K562 (cell line): Measurements from ENCODE around the gene SLC5A7. TPM values are rescaled to one million over a fixed set of nuclear protein-coding genes. Genes with fewer than 3 reads are reported as not detected.

Experiments
- ATAC-seq: fragments of 200-7000 bp; cut with Tn5 transposase; 3 replicates; pipeline ENCODE4 v1.9.1; 2020; ENCODE audit warnings: moderate library complexity
- BruUV-seq: library from RNA; stranded (reverse); fragments of 400-500 nt; replicated peaks from 2 replicates; lab custom pipeline; 2021; lab: Mats Ljungman, UMichigan
- CTCF ChIA-PET: fragments of 300-600 bp; formaldehyde crosslinking; extraction: SDS; loops from one replicate; lab custom pipeline; 2021; ENCODE audit warnings: low intra/inter-chr PET ratio; lab: Yijun Ruan, JAX
- POLR2A ChIA-PET: fragments of 300-600, 350-650 bp; sonication (Branson Sonifier 250); formaldehyde crosslinking; extraction: SDS; loops from one replicate; lab custom pipeline; 2021; ENCODE audit warnings: antibody characterized with exemption, inconsistent platforms; lab: Yijun Ruan, JAX
- DNase-seq, 4 experiments: peaks; one replicate each; pipeline versions ENCODE4 v3.0.0 to v3.0.0-alpha.2; 2011 to 2018; ENCODE audit warnings: low spot score in 3 of 4, mixed read lengths in 3 of 4; ENCODE audit errors: extremely low read depth in 1 of 4
- FAIRE-seq: peaks from 2 replicates; lab custom pipeline; 2011; peaks lifted over from hg19 to GRCh38; lab: Jason Lieb, UNC
- H2AFZ ChIP-seq: 2 replicates; pipeline ENCODE4 v1.6.0; 2011; ENCODE audit warnings: low read depth, low read length, control low read depth, inconsistent platforms
- H3K27ac ChIP-seq: fragments of 200-600 bp; 3 replicates; pipeline ENCODE4 v1.8.0; 2011; ENCODE audit warnings: low read depth, mild to moderate bottlenecking, control low read depth, inconsistent platforms, low read length, moderate library complexity, mixed read lengths; ENCODE audit errors: extremely low read depth
- H3K27me3 ChIP-seq, 2 experiments: fragments of 300-600 bp in 1 of 2; 2 replicates in 1 of 2; 3 replicates in 1 of 2; pipeline versions ENCODE4 v1.6.0 to v1.8.0; 2011; ENCODE audit warnings: inconsistent platforms in 2 of 2, low read length in 2 of 2, mild to moderate bottlenecking in 1 of 2, mixed read lengths in 1 of 2, moderate library complexity in 1 of 2; ENCODE audit not compliant: control insufficient read depth in 2 of 2, insufficient read depth in 2 of 2
- H3K36me3 ChIP-seq: fragments of 300-600 bp; 3 replicates; pipeline ENCODE4 v1.8.0; 2011; ENCODE audit warnings: mild to moderate bottlenecking, low read length, inconsistent platforms; ENCODE audit not compliant: control insufficient read depth, insufficient read depth
- H3K4me1 ChIP-seq, 2 experiments: fragments of 200-600 bp in 1 of 2; replicated peaks in 1 of 2; 2 replicates in 1 of 2; 3 replicates in 1 of 2; pipeline versions ENCODE4 v1.5.1 to v1.8.0; 2011; ENCODE audit warnings: inconsistent platforms in 2 of 2, low read length in 2 of 2, mild to moderate bottlenecking in 1 of 2, mixed read lengths in 1 of 2, moderate library complexity in 1 of 2; ENCODE audit not compliant: control insufficient read depth in 2 of 2, insufficient read depth in 2 of 2
- H3K4me2 ChIP-seq: 2 replicates; pipeline ENCODE4 v1.6.1; 2011; ENCODE audit warnings: low read length, control low read depth, inconsistent platforms, mixed read lengths; ENCODE audit not compliant: insufficient read depth
- H3K4me3 ChIP-seq: fragments of 200-600 bp; sonication (generic), shearing (Covaris generic); 2 replicates; pipeline ENCODE4 v1.5.1; 2016; ENCODE audit warnings: control low read depth, inconsistent platforms
- H3K79me2 ChIP-seq: fragments of 200-600 bp; 3 replicates; pipeline ENCODE4 v1.8.0; 2011; ENCODE audit warnings: low read length, inconsistent platforms; ENCODE audit not compliant: control insufficient read depth, insufficient read depth
- H3K9ac ChIP-seq, 2 experiments: 2 replicates each; pipeline versions ENCODE4 v1.6.0 to v1.6.1; 2011; ENCODE audit warnings: low read depth in 2 of 2, low read length in 2 of 2, control low read depth in 1 of 2, inconsistent platforms in 1 of 2, mild to moderate bottlenecking in 1 of 2, mixed read lengths in 1 of 2; ENCODE audit not compliant: insufficient read depth in 1 of 2
- H3K9me1 ChIP-seq: one replicate; pipeline ENCODE4 v1.6.0; 2011; ENCODE audit warnings: inconsistent platforms, mild to moderate bottlenecking, low read length, moderate library complexity; ENCODE audit not compliant: control insufficient read depth, insufficient read depth
- H3K9me3 ChIP-seq: replicated peaks from 2 replicates; pipeline ENCODE4 v1.5.1; 2011; ENCODE audit warnings: low read depth, low read length, inconsistent platforms; ENCODE audit not compliant: control insufficient read depth, insufficient read depth
- H4K20me1 ChIP-seq: replicated peaks from 2 replicates; pipeline ENCODE4 v1.6.1; 2011; ENCODE audit warnings: low read length, inconsistent platforms, mixed read lengths; ENCODE audit not compliant: control insufficient read depth, insufficient read depth
- ARID3B ChIP-seq: fragments of 250-450 bp; sonication (Bioruptor Pico); IDR thresholded peaks from 2 replicates; pipeline ENCODE4 v1.4.0; 2020; ENCODE audit warnings: borderline replicate concordance
- CBX8 ChIP-seq: fragments of 200-600 bp; sonication (generic); IDR thresholded peaks from 2 replicates; pipeline ENCODE4 v1.6.1; 2012; ENCODE audit warnings: borderline replicate concordance, mixed run types, low read depth, mild to moderate bottlenecking, moderate library complexity, mixed read lengths, low read length, control low read depth, inconsistent platforms; ENCODE audit not compliant: poor library complexity, severe bottlenecking; ENCODE audit errors: extremely low read depth
- E2F3 ChIP-seq: fragments of 250-450 bp; sonication (Bioruptor Pico); IDR thresholded peaks from 2 replicates; pipeline ENCODE4 v1.4.0; 2020; ENCODE audit warnings: mild to moderate bottlenecking
- FOS ChIP-seq: IDR thresholded peaks from 3 replicates; pipeline ENCODE4 v1.6.1; 2011; ENCODE audit not compliant: insufficient read length; ENCODE audit errors: extremely low read depth
- GATA2 ChIP-seq: sonication (generic); formaldehyde crosslinking; IDR thresholded peaks from 2 replicates; pipeline ENCODE4 v1.4.0; 2020; ENCODE audit warnings: mild to moderate bottlenecking, missing genetic modification reagents
- KHSRP ChIP-seq: fragments of 450-650 bp; IDR thresholded peaks from 2 replicates; pipeline ENCODE4 v1.6.1; 2017
- MLX ChIP-seq, 2 experiments: fragments of 450-650 bp in 1 of 2; sonication (generic) in 1 of 2; formaldehyde crosslinking; conservative IDR thresholded peaks; 2 replicates each; pipeline versions ENCODE4 v1.4.0 to v1.8.1; 2020 to 2022; ENCODE audit warnings: mild to moderate bottlenecking in 1 of 2, missing genetic modification reagents in 1 of 2
- SMAD1 ChIP-seq: fragments of 150-350 bp; IDR thresholded peaks from 2 replicates; pipeline ENCODE4 v1.6.1; 2014; ENCODE audit warnings: low read length, low read depth; ENCODE audit not compliant: partially characterized antibody
- SMARCE1 ChIP-seq: fragments of 450-650 bp; IDR thresholded peaks from 2 replicates; pipeline ENCODE4 v1.7.1; 2016; ENCODE audit warnings: mild to moderate bottlenecking
- SPI1 ChIP-seq: IDR thresholded peaks from 2 replicates; pipeline ENCODE4 v1.6.1; 2011; ENCODE audit warnings: low read depth, low read length, control low read depth, borderline replicate concordance
- ZNF696 ChIP-seq: fragments of 250-450 bp; sonication (Bioruptor Pico); conservative IDR thresholded peaks from 2 replicates; pipeline ENCODE4 v1.4.0; 2020; ENCODE audit warnings: mild to moderate bottlenecking, moderate library complexity
- WGBS: fragments of 100-300 bp; shearing (Covaris generic); methylation state at CpG from one replicate; pipeline ENCODE4 v1.1.6; 2016; ENCODE audit warnings: low coverage, mixed read lengths; ENCODE audit not compliant: insufficient coverage; ENCODE audit errors: missing lambda C conversion rate; 5-methylcytosine and 5-hydroxymethylcytosine counted together
- in situ Hi-C: fragments of 300-500 bp; cut with MboI; formaldehyde crosslinking; loops from 4 replicates; pipeline ENCODE4 v1.15.0; 2018; ENCODE audit warnings: inconsistent platforms, mixed read lengths
- intact Hi-C: fragments of 100-400 bp; cut with micrococcal nuclease; formaldehyde crosslinking; loops from 2 replicates; pipeline ENCODE4 v1.14.2; 2022
- polyA plus RNA-seq, 8 experiments: library from polyadenylated mRNA; depleted of rRNA in 4 of 8; stranded (reverse) in 5 of 8; unstranded in 3 of 8; fragments of >200 nt; fragmentation: Nextera tagmentation in 2 of 8; fragmentation: Illumina TruSeq in 1 of 8; extraction: Ambion mirVana in 2 of 8; extraction: Trizol in 1 of 8; gene quantifications; 2 replicates each; pipeline versions ENCODE4 v1.2.1 to v1.2.3, GENCODE V29; 2011 to 2014; ENCODE audit warnings: inconsistent platforms in 1 of 8, missing spikeins in 1 of 8
- total RNA-seq, 7 experiments: library from RNA; depleted of rRNA in 6 of 7; stranded (reverse); fragments of >200 nt in 6 of 7; fragmentation: Illumina TruSeq in 2 of 7; extraction: Trizol in 2 of 7; gene quantifications; 2 replicates each; pipeline versions ENCODE4 v1.2.1 to v1.2.3, GENCODE V29; 2011 to 2021; ENCODE audit warnings: low replicate concordance in 1 of 7

SLC5A7 gene
- total and polyA plus RNA-seq, 9 of the 15 experiments (the other 6 are each of a cell fraction or from before 2014, with no cell fraction given) = not detected

- intact Hi-C loops = no loop called here
- FAIRE-seq (no peak), ATAC-seq (no peak), DNase-seq (no peak)
- Histone ChIP-seq H2AFZ (no peak overlapping the region), H3K27ac (no peak overlapping the region), H3K36me3 (no peaks in the 10 kb centered on the region), H3K27me3 (no peaks in the 10 kb centered on the region), H3K9me3 (no peaks in the 10 kb centered on the region), H4K20me1 (no peaks in the 10 kb centered on the region), H3K4me1 (no peaks in the 10 kb centered on the region), H3K4me3 (no peak overlapping the region), H3K79me2 (no peaks in the 10 kb centered on the region), H3K9ac (no peak overlapping the region), H3K9me1 (no peaks in the 10 kb centered on the region), H3K4me2 (no peak overlapping the region)
- WGBS = 1% methylated on average over 4 of the region's 4 CpGs
- ChIA-PET POLR2A (no interaction called here), CTCF (no interaction called here)
- TF ChIP-seq SMAD1 (no peak), ZNF696 (CRISPR knock-in tag) (no peak), ARID3B (CRISPR knock-in tag) (no peak), CBX8 (no peak), GATA2 (CRISPR knock-in tag) (no peak), SMARCE1 (no peak), MLX (CRISPR knock-in tag; conservative IDR thresholded peaks at IDR 0.05) (no peak), E2F3 (no peak), KHSRP (no peak), FOS (no peak), SPI1 (no peak)
- in situ Hi-C loops = no loop called here
- BruUV-seq = no TSS peak
Observed at GRCh38 chr2:108061439-108062042, 75.2 kb downstream of the SLC5A7 start.

Other genes starting within 250 kb of the SLC5A7 start
- not detected in 2 replicates for gene RGPD4, start 159.6 kb upstream of the SLC5A7 start, total RNA-seq (2014; rRNA removed)
- 0.04 TPM in 1 of 2 replicates, not detected in the other for gene RGPD4, start 159.6 kb upstream of the SLC5A7 start, total RNA-seq (2014; rRNA removed; fragmentation: Illumina TruSeq; extraction: Trizol)
- not detected in 2 replicates for gene RGPD4, start 159.6 kb upstream of the SLC5A7 start, total RNA-seq (2015; rRNA removed; fragmentation: Illumina TruSeq; extraction: Trizol)
- gene RGPD4, start 159.6 kb upstream of the SLC5A7 start, total RNA-seq (2021) = not detected in 2 replicates
- not detected in 2 replicates for gene RGPD4, start 159.6 kb upstream of the SLC5A7 start, polyA plus RNA-seq (2011; rRNA removed)
- not detected in 2 replicates for gene RGPD4, start 159.6 kb upstream of the SLC5A7 start, polyA plus RNA-seq (2014; fragmentation: Illumina TruSeq; extraction: Trizol)
- gene RGPD4, start 159.6 kb upstream of the SLC5A7 start, polyA plus RNA-seq (2014; fragmentation: Nextera tagmentation; extraction: Ambion mirVana) = not detected
- not detected in 2 replicates for gene RGPD4, start 159.6 kb upstream of the SLC5A7 start, polyA plus RNA-seq (2014; rRNA removed)